Mucosa of rectum (tissue), 2 donors: ENCODE measurements around the gene ARHGDIB.
A peak's percentile ranks its signal among the peaks of the same experiment; 100 is the strongest.

Source experiments
- H3K27ac ChIP-seq, 2 donors: one replicate each; pipeline ENCODE4 v1.7.0; 2013; ENCODE audit warnings: inconsistent platforms in 2 of 2, low read depth in 2 of 2, low read length in 2 of 2
- H3K27me3 ChIP-seq, 2 donors: one replicate each; pipeline ENCODE4 v1.7.0; 2013; ENCODE audit warnings: low read length in 2 of 2; ENCODE audit not compliant: control insufficient read depth in 2 of 2, insufficient read depth in 2 of 2
- H3K36me3 ChIP-seq, 2 donors: one replicate each; pipeline ENCODE4 v1.7.0; 2013; ENCODE audit warnings: low read length in 2 of 2; ENCODE audit not compliant: control insufficient read depth in 2 of 2, insufficient read depth in 2 of 2
- H3K4me1 ChIP-seq, 2 donors: one replicate each; pipeline ENCODE4 v1.7.0; 2013; ENCODE audit warnings: low read length in 2 of 2, mild to moderate bottlenecking in 1 of 2; ENCODE audit not compliant: control insufficient read depth in 2 of 2, insufficient read depth in 2 of 2
- H3K4me3 ChIP-seq, 2 donors: one replicate each; pipeline ENCODE4 v1.7.0; 2013; ENCODE audit warnings: low read length in 2 of 2
- H3K9ac ChIP-seq, 2 donors: one replicate each; pipeline ENCODE4 v1.7.0; 2013; ENCODE audit warnings: low read length in 2 of 2, low read depth in 1 of 2, mild to moderate bottlenecking in 1 of 2
- H3K9me3 ChIP-seq, 2 donors: one replicate each; pipeline ENCODE4 v1.7.0; 2013; ENCODE audit warnings: low read length in 2 of 2; ENCODE audit not compliant: control insufficient read depth in 2 of 2
- donor health status: healthy.
- donor health status: Normal muscosa, but diverticular disease.

ARHGDIB gene

DNA sequence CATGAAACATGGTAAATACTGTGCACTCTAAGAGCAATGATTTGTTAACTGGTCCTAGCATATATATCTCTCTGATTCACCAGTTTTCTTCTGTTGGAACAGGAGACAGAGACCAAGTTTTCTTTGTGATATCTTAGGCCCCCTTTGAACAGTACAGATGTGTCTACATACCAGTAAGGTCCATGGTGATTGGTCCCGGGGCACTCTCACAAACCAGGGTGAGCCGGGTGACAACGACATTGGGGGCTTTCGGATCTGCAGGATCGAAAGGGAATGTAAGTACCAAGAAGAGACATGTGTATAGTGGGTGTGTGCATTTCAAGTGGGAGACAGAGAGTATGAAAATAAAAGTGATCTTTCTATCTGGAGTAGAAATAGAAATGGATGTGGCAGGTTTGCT lies 11.8 kb downstream of the ARHGDIB start:
- Histone ChIP-seq H3K27me3 (no peaks in the 10 kb centered on the region), H3K9ac (no peak overlapping the region), H3K4me3 (no peak overlapping the region), H3K36me3 (peaks cover 0 to 20% of the 10 kb centered on the region in 2 donors), H3K4me1 (peaks cover 27 to 30% of the 10 kb centered on the region in 2 donors), H3K27ac (peak overlapping the region; percentile 11 to 74), H3K9me3 (no peaks in the 10 kb centered on the region)

DNA sequence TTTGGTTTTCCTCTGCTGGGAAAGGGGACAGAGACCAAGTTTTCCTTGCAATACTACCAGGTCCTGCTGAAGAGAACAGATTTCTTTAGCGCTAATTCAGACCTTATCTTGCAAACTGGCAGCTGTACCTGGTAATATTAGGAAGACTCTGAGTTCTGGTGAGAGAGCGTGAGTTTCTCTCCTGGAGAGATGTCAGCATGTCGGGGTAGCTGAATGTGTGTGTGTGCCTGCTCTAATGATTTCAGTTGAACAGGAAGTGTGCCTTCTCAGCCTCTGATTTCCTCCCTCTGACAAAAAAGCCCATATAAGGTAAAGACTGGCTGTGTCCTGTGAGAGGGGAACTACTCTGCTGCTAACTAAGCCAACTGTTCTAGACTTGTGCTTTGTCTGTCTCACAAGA lies 12.7 kb downstream of the ARHGDIB start:
- H3K36me3 ChIP-seq = peaks cover 0 to 23% of the 10 kb centered on the region in 2 donors
- H3K27ac ChIP-seq = peak overlapping the region; percentile 53 to 74
- peak overlapping the region; percentile 26 to 48 for H3K9ac ChIP-seq
- H3K9me3 ChIP-seq = no peaks in the 10 kb centered on the region
- H3K4me3 ChIP-seq = peak overlapping the region; percentile 17 to 42
- H3K4me1 ChIP-seq = peaks cover 27 to 30% of the 10 kb centered on the region in 2 donors
- H3K27me3 ChIP-seq = no peaks in the 10 kb centered on the region

DNA sequence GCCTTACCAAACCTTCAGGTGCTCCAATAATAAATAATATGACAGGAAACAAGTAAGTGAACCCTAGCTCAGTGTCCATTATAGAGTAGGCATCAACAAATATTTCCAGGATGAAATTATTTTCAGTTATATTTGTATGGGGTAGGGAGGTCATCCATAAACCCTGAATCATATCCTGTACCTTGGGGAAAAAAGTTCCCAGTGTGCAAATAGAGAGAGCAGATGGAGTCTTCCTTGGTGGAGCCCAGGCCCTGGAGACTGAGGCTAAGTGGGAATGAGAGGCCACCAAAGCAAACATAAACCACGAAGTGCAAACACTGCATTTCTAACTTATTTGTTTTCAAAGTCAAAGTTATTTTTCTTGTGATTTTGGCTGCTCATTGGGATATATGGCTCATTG lies 14.5 kb downstream of the ARHGDIB start:
- Histone ChIP-seq H3K9me3 (no peaks in the 10 kb centered on the region), H3K27me3 (no peaks in the 10 kb centered on the region), H3K4me1 (peaks cover 15 to 21% of the 10 kb centered on the region in 2 donors), H3K36me3 (peaks cover 4 to 28% of the 10 kb centered on the region in 2 donors), H3K27ac (no peak overlapping the region), H3K4me3 (no peak overlapping the region), H3K9ac (no peak overlapping the region)

DNA sequence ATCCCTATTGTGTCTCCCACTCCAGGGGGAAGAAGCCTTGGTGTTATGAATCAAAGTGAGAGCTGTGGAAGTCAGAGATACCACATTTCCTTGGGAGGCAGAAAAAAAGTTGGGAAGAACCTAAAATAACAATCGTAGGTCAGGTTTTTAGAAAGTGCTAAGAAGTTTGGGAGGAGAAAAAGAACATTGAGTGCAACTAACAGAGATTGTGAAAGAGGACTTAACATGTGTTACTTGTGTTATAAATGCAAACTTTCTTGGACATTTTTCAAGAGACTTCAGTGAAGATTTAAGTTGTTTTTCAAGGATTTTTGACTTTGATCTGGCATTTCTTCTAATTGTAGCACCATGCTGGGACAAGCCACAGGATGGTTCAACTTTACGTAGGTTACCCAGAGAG lies 15.2 kb downstream of the ARHGDIB start:
- H3K27ac ChIP-seq = no peak overlapping the region
- H3K4me3 ChIP-seq = no peak overlapping the region
- H3K9me3 ChIP-seq = no peaks in the 10 kb centered on the region
- no peaks in the 10 kb centered on the region for H3K27me3 ChIP-seq
- H3K9ac ChIP-seq = no peak overlapping the region
- peaks cover 12 to 18% of the 10 kb centered on the region in 2 donors for H3K4me1 ChIP-seq
- peaks cover 4 to 31% of the 10 kb centered on the region in 2 donors for H3K36me3 ChIP-seq

DNA sequence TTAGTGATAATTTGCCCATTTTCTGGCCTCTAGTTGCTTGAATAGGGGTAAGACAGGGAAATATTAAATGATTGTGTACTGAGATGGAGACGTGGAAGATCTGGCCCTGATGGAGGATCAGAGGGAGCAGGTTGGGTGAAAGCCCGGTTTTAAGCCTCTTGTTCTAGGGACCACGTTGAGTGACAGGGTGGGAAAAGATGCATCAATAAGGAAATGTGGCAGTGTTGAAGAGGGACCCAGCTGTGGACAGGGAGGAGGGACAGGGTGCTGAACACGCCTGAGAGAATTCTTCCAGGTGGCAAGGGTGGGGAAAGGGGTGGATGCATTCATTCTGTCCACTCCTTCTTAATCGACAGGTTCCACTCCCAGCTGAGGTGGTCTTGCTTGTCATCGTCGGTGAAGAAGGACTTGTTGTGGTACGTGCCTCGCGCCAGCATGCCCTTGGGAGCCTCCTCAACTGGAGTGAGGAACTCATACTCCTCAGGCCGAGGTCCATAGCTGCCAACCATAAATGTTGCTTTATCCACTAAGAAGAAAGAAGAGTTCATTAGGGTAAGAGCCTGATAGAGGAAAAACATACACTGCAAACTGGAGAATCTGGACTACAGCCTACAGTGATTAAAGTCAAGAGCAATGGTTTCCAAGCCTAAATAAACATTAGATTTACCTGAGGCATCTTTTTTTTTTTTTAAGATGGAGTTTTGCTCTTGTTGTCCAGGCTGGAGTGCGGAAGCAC lies 19.0 kb downstream of the ARHGDIB start:
- peaks cover 0 to 3% of the 10 kb centered on the region in 2 donors for H3K4me1 ChIP-seq
- no peaks in the 10 kb centered on the region for H3K9me3 ChIP-seq
- H3K27ac ChIP-seq = no peak overlapping the region
- no peak overlapping the region for H3K9ac ChIP-seq
- H3K36me3 ChIP-seq = peaks cover 4 to 21% of the 10 kb centered on the region in 2 donors
- H3K27me3 ChIP-seq = no peaks in the 10 kb centered on the region
- H3K4me3 ChIP-seq = no peak overlapping the region

DNA sequence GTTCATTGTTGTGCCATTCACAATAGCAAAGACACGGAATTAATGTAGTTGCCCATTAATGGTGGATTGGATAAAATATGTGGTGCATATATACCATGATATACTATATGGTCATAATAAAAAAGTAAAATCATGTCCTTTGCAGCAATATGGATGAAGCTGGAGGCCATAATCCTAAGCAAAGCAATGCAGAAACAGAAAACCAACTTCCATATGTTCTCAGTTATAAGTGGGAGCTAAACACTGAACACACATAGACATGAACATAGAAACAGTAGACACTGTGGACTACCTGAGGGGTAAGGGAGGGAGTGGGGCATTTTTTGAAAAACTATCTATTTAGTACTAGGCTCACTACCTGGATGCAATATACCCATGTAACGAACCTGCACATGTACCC lies 20.0 kb downstream of the ARHGDIB start:
- H3K4me3 ChIP-seq = no peak overlapping the region
- H3K36me3 ChIP-seq = peaks cover 4 to 19% of the 10 kb centered on the region in 2 donors
- H3K9me3 ChIP-seq = no peaks in the 10 kb centered on the region
- H3K27me3 ChIP-seq = no peaks in the 10 kb centered on the region
- peaks cover 0 to 3% of the 10 kb centered on the region in 2 donors for H3K4me1 ChIP-seq
- H3K9ac ChIP-seq = no peak overlapping the region
- H3K27ac ChIP-seq = no peak overlapping the region

DNA sequence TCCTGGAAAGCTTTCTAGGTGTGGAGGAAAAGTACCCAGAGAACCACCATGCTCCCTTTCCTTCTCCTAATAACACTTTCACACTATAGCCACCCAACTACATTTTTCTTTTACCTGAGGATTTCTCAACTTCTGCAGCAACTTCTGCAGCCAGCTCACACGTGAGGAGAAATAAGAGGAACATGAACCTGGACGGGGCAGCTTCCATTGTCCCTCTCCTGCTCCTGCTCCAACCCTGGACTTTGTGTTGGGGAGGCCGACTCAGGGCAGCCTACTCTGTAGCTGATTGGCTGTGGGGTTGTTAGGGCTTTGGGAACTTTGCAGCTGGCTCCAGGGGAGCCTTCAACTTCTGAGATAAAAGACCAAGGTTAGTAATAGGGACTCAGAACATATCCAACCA lies 23.1 kb downstream of the ARHGDIB start, which contains the start of gene ERP27:
Gene ERP27, minus strand, starts transcription at position 237 of the 400 bp plus-strand sequence. Its CDS starts 29 bp downstream, at position 208.
- Histone ChIP-seq H3K4me3 (no peak within 1 kb of the TSS), H3K9me3 (no peaks in the 10 kb centered on the region), H3K27me3 (no peaks in the 10 kb centered on the region), H3K9ac (no peak within 1 kb of the TSS), H3K27ac (no peak within 1 kb of the TSS), H3K4me1 (peaks cover 0 to 8% of the 10 kb centered on the region in 2 donors), H3K36me3 (peaks cover 4 to 7% of the 10 kb centered on the region in 2 donors)

DNA sequence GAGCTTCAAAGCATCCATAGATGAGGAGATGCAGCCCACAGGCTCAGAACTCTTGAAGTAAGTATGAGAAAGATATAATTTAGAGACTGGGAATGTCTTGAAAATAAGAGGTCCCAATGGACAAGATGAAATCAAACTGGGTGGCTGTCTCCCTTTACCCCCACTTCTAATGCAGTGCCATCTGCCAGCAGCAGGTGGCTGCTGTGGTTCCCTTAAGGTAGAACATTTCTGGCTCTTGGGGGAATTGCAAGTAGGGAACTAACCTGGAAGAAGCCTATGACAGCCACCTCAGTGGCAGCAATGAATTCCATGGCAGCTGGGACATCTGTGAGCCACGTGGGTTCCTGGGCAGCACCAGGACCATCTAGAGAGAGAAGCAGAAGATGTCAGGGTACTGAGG lies 23.7 kb downstream of the ARHGDIB start:
- no peak overlapping the region for H3K27ac ChIP-seq
- H3K9me3 ChIP-seq = no peaks in the 10 kb centered on the region
- no peaks in the 10 kb centered on the region for H3K27me3 ChIP-seq
- H3K4me3 ChIP-seq = no peak overlapping the region
- peaks cover 0 to 8% of the 10 kb centered on the region in 2 donors for H3K4me1 ChIP-seq
- H3K36me3 ChIP-seq = peaks cover 4 to 7% of the 10 kb centered on the region in 2 donors
- H3K9ac ChIP-seq = no peak overlapping the region

DNA sequence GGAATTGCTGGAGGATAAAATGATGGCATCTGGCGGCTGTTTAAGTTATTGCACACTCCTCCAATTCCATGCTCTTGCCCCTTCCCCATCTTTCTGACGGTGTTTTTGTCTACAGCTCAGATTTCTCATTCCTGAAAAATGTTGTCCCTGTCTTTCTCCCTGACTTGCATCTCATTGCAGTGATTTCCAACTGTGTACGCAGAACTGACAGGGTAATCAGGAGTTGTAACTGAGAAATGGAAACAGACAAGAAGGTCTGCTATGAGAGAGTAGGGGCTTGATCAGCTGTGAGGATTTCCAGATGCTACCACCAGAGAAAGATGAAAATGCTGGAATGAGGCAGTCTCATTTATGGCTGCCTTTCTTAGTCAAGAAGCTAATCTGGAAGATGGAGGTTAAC lies 24.4 kb downstream of the ARHGDIB start:
- no peak overlapping the region for H3K27ac ChIP-seq
- no peaks in the 10 kb centered on the region for H3K27me3 ChIP-seq
- H3K4me3 ChIP-seq = no peak overlapping the region
- peaks cover 0 to 4% of the 10 kb centered on the region in 2 donors for H3K36me3 ChIP-seq
- no peaks in the 10 kb centered on the region for H3K9me3 ChIP-seq
- no peak overlapping the region for H3K9ac ChIP-seq
- H3K4me1 ChIP-seq = peaks cover 0 to 8% of the 10 kb centered on the region in 2 donors

DNA sequence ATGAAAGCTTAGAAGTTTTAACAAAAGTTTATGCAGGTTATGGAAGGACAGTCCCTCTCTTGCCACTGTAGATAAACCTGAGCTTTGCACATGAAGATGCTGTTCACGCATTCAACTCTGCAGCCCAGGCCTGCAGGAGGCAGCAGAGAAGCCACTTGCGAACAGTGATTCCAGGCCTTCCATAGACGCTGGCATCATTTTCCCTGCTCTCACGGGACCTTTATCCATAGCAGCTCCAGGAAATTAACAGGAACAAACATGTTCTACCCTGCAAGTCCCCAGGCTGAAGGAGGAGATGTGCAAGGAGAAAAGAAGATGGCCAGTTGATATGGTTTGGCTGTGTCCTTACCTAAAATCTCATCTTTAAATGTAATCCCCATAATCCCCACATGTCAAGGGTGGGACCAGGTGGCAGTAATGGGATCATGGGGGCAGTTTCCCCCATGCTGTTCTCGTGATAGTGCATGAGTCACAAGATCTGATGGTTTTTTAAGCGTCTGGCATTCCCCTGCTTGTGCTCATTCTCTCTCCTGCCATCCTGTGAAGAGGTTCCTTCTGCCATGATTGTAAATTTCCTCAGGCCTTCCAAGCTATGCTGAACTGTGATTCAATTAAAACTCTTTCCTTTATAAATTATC lies 25.1 kb downstream of the ARHGDIB start:
- Histone ChIP-seq H3K36me3 (no peaks in the 10 kb centered on the region), H3K27ac (no peak overlapping the region)

More for the DNA sequence above, 25.1 kb downstream of the ARHGDIB start:
- Histone ChIP-seq H3K9ac (no peak overlapping the region), H3K4me3 (no peak overlapping the region), H3K9me3 (no peaks in the 10 kb centered on the region), H3K27me3 (no peaks in the 10 kb centered on the region), H3K4me1 (peaks cover 0 to 8% of the 10 kb centered on the region in 2 donors)
